Neural crest cell (in vitro differentiated cells): ENCODE measurements around the gene TK2. TPM values are rescaled to one million over a fixed set of nuclear protein-coding genes. Genes with fewer than 3 reads are reported as not detected.
A peak's percentile ranks its signal among the peaks of the same experiment; 100 is the strongest.

Experiments used
- DNase-seq: peaks from one replicate; pipeline ENCODE4 v3.0.0; 2021; ENCODE audit warnings: low read depth, mixed read lengths, low spot score
- H3K27ac Mint-ChIP-seq: one replicate; pipeline ENCODE4 v1.8.0; 2021; ENCODE audit warnings: mild to moderate bottlenecking, mixed read lengths; ENCODE audit not compliant: unreplicated experiment
- H3K27me3 Mint-ChIP-seq: 2 replicates; pipeline ENCODE4 v1.8.0; 2021; ENCODE audit warnings: low read depth, mild to moderate bottlenecking, mixed read lengths
- H3K36me3 Mint-ChIP-seq: 2 replicates; pipeline ENCODE4 v1.8.0; 2021; ENCODE audit warnings: low read depth, mild to moderate bottlenecking, mixed read lengths
- H3K4me1 Mint-ChIP-seq: 2 replicates; pipeline ENCODE4 v1.8.0; 2021; ENCODE audit warnings: mixed read lengths
- H3K4me3 Mint-ChIP-seq: one replicate; pipeline ENCODE4 v1.8.0; 2021; ENCODE audit warnings: mild to moderate bottlenecking, mixed read lengths
- H3K9me3 Mint-ChIP-seq: 2 replicates; pipeline ENCODE4 v1.8.0; 2021; ENCODE audit warnings: mixed read lengths
- total RNA-seq: library from RNA; stranded (reverse); gene quantifications from 2 replicates; pipeline ENCODE4 v1.2.1, GENCODE V29; 2021
- TF ChIP-seq, protein P1 (sequence below): fragments of 200-600 bp; sonication (generic); conservative IDR thresholded peaks from 2 replicates; pipeline ENCODE4 v1.5.0; 2021; ENCODE audit warnings: antibody characterized with exemption, mild to moderate bottlenecking

The TK2 gene
- total RNA-seq, 1 donor from 2014 or later, result 16.3 TPM

GRCh38 chr16:66488505-66488904 lies 61.4 kb downstream of the TK2 start:
- no peak overlapping the region for H3K4me3 Mint-ChIP-seq
- no peak overlapping the region for H3K27ac Mint-ChIP-seq
- TF ChIP-seq, protein P1, sequence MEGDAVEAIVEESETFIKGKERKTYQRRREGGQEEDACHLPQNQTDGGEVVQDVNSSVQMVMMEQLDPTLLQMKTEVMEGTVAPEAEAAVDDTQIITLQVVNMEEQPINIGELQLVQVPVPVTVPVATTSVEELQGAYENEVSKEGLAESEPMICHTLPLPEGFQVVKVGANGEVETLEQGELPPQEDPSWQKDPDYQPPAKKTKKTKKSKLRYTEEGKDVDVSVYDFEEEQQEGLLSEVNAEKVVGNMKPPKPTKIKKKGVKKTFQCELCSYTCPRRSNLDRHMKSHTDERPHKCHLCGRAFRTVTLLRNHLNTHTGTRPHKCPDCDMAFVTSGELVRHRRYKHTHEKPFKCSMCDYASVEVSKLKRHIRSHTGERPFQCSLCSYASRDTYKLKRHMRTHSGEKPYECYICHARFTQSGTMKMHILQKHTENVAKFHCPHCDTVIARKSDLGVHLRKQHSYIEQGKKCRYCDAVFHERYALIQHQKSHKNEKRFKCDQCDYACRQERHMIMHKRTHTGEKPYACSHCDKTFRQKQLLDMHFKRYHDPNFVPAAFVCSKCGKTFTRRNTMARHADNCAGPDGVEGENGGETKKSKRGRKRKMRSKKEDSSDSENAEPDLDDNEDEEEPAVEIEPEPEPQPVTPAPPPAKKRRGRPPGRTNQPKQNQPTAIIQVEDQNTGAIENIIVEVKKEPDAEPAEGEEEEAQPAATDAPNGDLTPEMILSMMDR, result no peak
- H3K9me3 Mint-ChIP-seq, result no peaks in the 10 kb centered on the region
- H3K4me1 Mint-ChIP-seq, result peaks cover 21% of the 10 kb centered on the region
- DNase-seq, result no peak
- no peaks in the 10 kb centered on the region for H3K36me3 Mint-ChIP-seq
- H3K27me3 Mint-ChIP-seq, result no peaks in the 10 kb centered on the region

DNA sequence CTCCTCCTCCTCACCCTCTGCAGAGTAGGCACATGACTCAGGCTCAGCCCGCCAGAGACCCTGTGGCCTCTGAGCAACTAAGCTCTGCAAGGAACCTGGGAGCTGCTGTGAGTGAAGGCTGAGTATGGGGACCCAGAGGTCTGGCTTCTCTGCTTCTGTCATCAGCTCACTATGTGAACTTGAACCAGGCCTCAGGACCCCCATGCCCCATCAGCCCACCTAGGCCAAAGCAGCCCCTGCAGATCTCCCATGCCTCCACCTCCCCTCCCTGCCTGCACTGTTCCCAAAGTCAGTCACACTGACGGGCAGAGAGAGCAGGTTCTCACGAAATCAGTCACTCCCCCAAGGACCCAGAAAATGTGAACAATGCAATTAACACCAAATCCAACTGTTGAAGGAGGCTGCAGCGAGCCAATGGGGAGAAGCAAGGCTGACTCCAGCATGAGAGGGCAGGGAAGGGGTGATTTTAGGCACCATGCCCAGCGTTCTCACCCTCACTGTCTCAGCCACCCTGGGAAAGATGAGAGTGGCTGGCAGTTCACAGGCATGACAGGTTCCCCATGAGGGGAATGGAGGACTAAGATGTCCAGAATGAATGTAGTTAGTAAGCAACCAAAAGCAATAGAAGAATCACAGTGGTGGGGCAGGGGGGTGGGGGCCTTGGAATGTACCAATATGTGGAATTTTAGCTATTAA lies 62.2 kb downstream of the TK2 start:
- DNase-seq, result no peak
- TF ChIP-seq, protein P1, result no peak
- no peak overlapping the region for H3K4me3 Mint-ChIP-seq

DNA sequence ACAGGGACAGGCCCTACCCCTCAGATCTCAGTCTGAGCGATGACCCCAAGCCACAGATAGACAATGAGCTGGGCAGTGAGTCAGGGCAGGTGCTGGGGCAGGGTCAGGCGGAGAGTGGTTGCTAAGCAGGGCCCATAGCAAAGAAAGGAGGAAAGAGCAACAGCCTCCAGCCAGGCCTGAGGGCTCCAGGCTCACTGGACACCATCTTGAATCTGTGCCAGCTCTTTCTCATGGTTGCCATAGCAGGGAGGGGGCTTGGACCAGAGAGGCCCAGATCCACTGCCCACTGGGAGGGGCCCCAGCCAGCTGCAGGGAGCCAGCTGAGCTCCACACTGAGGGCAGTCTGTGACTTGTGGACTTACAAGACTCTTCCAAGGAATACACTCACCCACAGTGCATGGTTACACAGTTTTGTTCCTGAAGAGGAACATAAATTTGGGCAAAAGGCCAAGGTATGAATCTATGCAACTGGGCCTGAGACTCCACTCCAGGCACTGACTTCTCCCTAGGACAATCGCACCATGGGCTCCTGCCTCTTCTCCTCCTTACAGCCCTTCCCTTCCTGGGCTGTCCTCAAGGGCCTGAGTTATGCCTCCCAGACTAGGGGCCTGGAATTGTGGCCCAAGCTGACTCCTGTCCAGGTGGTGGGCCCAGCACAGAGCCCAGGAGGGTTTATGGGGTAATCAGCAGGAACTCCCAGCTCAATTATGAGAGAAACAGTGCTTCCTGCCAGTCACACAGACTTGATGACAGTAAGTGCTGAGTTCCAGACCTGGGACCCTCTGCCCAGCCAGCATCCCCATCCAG lies 62.9 kb downstream of the TK2 start:
- Mint-ChIP-seq H3K9me3 (no peaks in the 10 kb centered on the region), H3K27ac (peak overlapping the region; percentile 35)
- no peak for DNase-seq

More for the DNA sequence above, 62.2 kb downstream of the TK2 start:
- Mint-ChIP-seq H3K9me3 (no peaks in the 10 kb centered on the region), H3K27me3 (no peaks in the 10 kb centered on the region), H3K36me3 (no peaks in the 10 kb centered on the region), H3K4me1 (peaks cover 24% of the 10 kb centered on the region), H3K27ac (no peak overlapping the region)

DNA sequence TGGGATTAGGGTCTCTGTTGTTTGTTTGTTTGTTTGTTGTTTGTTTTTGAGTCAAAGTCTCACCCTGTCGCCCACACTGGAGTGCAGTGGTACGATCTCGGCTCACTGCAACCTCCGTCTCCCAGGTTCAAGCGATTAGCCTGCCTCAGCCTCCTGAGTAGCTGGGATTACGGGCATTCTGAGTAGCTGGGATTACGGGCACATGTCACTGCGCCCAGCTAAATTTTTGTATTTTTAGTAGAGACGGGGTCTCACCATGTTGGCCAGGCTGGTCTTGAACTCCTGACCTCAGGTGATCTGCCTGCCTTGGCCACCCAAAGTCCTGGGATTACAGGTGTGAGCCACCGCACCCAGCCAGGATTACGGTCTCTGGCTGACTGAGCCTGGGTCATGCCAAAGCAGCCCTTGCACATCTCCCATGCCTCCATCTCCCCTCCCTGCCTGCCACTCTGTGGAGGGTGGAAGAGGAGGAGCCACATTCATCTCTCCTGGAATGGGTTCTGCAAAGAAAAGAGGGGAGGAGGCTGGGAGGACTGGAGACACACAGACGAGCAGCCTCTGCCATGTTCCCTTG lies 63.6 kb downstream of the TK2 start:
- no peak overlapping the region for H3K4me3 Mint-ChIP-seq
- H3K9me3 Mint-ChIP-seq, result no peaks in the 10 kb centered on the region
- H3K27me3 Mint-ChIP-seq, result no peaks in the 10 kb centered on the region
- peaks cover 24% of the 10 kb centered on the region for H3K4me1 Mint-ChIP-seq
- DNase-seq, result no peak
- TF ChIP-seq, protein P1, result no peak
- no peak overlapping the region for H3K27ac Mint-ChIP-seq
- H3K36me3 Mint-ChIP-seq, result no peaks in the 10 kb centered on the region

More for the DNA sequence above, 62.9 kb downstream of the TK2 start:
- TF ChIP-seq, protein P1, result no peak
- Mint-ChIP-seq H3K4me1 (peaks cover 24% of the 10 kb centered on the region), H3K36me3 (no peaks in the 10 kb centered on the region), H3K4me3 (no peak overlapping the region), H3K27me3 (no peaks in the 10 kb centered on the region)

GRCh38 chr16:66485376-66485775 lies 64.5 kb downstream of the TK2 start:
- TF ChIP-seq, protein P1, result no peak
- H3K4me3 Mint-ChIP-seq, result no peak overlapping the region
- no peaks in the 10 kb centered on the region for H3K27me3 Mint-ChIP-seq
- H3K9me3 Mint-ChIP-seq, result no peaks in the 10 kb centered on the region
- no peak for DNase-seq
- H3K4me1 Mint-ChIP-seq, result peaks cover 28% of the 10 kb centered on the region
- H3K36me3 Mint-ChIP-seq, result no peaks in the 10 kb centered on the region
- H3K27ac Mint-ChIP-seq, result no peak overlapping the region
